HG03432 (cell line): ENCODE measurements around the gene TM4SF4.

Experiments
- ATAC-seq: cut with Tn5 transposase; IDR thresholded peaks from one replicate; pipeline ENCODE4 v1.9.1; 2021; ENCODE audit warnings: mild to moderate bottlenecking, moderate library complexity; ENCODE audit not compliant: unreplicated experiment

TM4SF4 gene

DNA sequence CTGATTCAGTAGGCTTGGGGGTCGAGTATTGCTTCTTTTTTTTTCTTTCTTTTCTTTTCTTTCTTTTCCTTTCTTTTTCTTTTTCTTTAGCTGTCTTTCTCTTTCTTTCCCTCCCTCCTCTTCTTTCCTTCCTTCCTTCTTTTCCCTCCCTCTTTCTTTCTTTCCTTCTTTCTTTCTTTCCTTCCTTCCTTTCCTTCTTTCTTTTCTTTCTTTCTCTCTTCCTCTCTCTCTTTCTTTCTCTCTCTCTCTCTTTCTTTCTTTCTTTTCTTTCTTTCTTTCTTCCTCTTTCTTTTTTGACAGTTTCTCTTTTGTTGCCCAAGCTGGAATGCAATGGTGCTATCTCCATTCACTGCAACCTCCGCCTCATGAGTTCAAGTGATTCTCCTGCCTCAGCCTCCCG is 36.0 kb downstream of the TM4SF4 start:
- ATAC-seq, result no peak

GRCh38 chr3:149511040-149511626 is 36.6 kb downstream of the TM4SF4 start:
- ATAC-seq, result no peak

DNA sequence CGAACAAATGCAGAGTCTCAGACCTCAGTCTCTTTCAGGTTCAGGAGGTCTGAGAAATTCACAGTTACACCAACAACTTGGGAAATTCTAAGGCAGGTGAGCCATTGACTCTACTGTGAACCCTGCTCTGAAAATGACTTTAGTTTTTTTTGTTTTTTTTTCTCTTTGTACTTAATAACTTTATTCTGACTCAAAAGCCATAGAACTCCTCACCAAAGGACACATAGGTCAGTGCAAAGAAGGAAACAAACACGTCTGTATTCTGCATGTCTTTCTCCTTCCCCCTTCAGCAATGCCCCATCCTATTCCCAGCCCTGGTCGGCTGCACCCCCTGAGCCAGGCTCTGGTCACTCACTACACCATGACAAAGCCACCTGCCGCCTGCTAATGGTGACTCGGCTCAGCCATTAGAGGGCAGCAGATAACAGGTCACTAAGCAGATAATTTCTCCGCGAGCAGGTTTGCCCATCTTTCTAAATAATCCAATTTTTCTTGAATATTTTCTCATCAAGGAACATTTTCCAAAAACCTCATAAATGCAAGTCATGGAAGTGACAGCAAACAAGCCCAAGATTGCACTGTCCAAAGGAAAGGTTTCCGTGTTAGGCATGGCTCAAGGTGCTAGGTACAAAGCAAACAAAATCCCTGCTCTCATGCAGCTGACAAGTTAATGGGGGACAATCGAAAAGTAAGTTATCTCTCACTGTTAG is 37.7 kb downstream of the TM4SF4 start:
- ATAC-seq, result peak; percentile 79

- no peak for ATAC-seq
Measured at GRCh38 chr3:149514471-149514870, 40.0 kb downstream of the TM4SF4 start.

DNA sequence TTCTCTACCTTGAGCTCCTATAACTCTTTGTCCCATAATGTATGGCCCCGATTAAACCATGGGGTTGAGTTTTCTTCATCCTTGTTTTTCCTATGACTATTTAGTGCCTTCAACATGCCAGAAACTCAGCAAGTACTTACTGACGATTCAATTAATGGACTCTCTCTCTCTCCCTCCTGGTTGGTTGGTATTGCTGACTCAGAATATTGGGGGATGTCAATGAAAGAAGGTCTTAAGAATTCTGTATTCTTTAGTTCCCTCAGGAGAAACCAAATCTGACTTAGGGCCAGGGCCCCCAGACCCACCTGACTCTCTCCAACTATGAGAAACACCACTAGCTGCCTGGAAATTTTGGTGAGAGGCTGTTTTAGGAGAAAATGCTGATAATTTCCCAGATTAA is 40.8 kb downstream of the TM4SF4 start:
- no peak for ATAC-seq

- ATAC-seq, result no peak
Measured at GRCh38 chr3:149516920-149517319, 42.4 kb downstream of the TM4SF4 start.

- ATAC-seq, result no peak
Measured at GRCh38 chr3:149519912-149520311, 45.4 kb downstream of the TM4SF4 start.

DNA sequence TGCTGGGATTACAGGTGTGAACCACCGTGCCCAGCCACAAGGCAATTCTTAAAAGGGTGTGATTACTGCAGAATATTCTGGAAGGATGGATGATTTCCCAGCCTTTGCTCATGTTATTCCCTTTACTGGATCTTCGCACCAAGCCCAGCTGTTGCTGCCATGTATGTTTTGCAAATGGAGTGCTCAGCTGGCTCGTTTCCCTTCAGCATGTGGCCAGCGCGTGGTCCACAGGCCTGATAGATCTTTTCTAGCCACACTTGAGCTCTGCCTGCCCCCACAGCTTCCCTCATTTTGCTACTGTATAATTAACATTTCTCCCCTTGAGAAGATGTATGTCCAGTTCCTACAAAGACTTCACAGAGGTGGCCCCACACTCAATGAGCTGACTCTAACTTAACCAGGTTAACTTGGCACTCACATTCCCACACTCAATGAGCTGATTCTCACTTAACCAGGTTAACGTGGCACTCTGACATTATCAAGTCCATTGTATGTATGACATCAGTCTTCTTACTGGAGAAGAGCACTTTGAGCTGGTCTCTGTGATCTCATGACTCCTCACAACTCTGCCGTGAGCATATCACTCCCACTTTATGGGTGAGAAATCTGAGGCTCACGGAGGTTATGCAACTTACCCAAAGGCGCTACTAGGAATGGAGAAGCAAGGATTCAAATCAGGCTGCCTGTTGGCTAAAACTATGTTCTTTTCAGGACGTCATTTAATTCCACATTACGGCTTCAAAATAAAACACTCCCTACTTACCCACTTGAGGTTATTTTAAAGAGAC is 49.2 kb downstream of the TM4SF4 start:
- ATAC-seq, result no peak

DNA sequence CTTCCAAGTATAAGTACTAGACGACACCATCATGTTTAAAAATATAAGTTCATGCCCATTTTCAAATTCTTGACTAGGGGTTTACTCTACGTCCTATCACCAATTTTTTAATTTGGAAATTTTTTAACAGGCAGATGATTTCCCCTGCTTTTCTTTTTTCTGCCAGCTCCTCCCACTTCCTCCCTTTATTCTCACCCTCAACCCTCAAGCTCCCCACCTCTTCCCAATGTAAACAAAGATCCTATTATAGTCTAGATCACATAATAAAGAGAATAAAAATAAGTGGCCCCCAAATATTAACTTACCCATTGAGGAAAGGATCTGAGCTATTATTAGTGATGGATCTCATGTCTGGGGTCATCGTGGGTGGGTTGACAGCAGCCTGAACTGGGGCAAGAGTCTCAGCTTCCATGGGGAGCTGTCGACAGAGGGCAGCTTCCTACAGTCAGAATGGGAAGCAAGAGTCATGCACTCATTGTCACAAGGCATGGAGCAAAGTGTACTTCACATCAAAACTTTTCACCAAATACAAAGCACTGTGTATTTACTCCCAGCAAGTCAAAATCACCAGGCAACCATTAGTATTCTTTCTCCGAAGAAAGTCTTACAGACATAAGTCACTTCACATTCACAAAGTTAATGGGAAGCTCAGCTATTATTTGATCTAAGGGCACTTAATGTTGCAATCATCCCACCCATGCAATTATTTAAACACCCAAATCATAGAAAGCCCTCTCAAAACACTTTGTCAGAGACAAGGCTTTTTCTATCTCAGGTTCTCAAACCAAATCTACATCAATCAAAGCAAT is 53.2 kb downstream of the TM4SF4 start:
- ATAC-seq, result no peak

DNA sequence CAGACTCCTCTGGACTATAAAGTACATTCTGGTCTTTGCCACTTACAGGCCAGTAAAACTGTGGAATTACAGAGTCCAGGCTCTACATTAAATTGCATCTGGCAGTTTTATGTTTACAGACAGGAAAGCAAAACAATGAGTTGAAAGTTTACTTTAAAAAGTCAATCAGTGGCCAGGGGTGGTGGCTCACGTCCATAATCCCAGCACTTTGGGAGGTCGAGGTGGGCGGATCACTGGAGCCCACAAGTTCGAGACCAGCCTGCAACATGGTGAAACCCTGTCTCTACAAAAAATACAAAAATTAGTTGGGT is 53.8 kb downstream of the TM4SF4 start:
- ATAC-seq, result no peak

- no peak for ATAC-seq
Measured at GRCh38 chr3:149529099-149529498, 54.6 kb downstream of the TM4SF4 start.

GRCh38 chr3:149532489-149533180 is 58.1 kb downstream of the TM4SF4 start:
- peak; percentile 37 for ATAC-seq

DNA sequence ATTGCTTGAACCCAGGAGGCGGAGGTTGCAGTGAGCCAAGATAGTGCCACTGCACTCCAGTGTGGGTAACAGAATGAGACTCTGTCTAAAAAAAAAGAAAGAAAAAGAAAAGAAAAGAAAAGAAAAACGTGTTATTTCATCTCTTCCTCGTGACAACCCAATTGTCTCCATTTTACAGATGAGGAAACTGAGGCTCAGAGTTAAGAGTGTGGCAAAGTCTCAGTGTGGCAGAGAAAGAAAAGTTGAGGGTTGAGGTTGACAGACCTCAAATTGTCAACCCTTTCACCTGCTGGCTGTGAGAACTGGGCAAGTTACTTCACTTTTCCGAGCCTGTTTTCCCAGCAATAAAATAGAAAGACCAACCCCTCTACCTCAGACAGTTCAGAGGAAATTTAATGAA is 59.6 kb downstream of the TM4SF4 start:
- no peak for ATAC-seq

- ATAC-seq, result no peak
Measured at GRCh38 chr3:149534671-149535332, 60.3 kb downstream of the TM4SF4 start.

DNA sequence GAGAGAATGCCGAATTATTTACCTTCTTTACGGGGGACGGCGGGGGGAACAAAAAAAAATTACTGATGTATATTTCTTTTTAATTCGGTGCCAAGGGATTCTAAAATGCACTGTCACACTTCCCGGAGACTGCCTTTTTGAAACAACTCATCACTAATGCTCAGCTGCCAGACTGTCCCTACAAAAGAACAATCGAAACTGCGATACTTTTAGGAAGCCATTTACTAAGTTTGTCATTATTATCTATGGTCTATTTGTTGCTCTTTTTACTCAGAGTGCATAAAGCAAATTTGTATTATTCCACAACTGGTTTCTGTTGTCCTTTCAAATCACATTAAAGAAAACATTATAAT is 60.8 kb downstream of the TM4SF4 start:
- ATAC-seq, result no peak

DNA sequence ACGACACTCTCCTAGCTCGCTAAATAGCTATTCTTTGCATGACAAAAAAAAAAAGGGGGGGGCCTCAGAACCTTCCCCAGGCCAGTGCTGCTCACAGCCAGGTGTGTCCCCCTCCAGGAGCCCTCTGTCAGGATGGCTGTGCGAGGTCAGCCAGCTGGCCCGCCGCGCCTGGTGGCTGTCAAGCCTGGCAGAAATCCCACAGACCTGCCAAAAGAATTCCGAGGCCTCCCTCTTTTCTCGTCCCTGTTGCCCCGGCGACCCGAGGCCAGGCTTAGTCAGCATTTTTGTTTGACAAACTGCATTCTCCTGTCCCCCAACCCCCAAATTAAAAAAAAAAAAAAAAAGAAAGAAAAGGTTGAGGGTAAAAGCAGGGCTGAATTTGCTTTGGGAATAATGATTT is 61.9 kb downstream of the TM4SF4 start:
- no peak for ATAC-seq

- ATAC-seq, result no peak
Measured at GRCh38 chr3:149538371-149538770, 63.9 kb downstream of the TM4SF4 start.

DNA sequence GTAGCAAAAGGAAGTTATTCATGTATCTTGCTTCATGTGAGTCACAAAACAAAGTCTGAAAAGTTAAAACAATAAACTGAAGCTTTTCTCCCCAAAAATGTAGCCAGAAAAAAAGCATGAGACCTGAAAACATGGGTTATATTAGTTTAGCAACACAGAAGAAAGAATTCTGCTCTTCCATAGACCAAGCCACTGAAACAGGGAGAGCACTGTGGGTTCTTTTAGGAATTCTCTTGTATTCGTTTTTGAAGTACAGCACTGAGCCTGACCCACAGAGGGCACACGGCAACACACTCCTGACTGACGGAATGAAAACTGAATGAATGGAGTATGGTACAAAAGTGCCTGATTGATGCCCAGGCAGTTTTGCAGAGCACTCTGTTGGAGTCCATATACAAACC is 66.6 kb downstream of the TM4SF4 start:
- no peak for ATAC-seq

DNA sequence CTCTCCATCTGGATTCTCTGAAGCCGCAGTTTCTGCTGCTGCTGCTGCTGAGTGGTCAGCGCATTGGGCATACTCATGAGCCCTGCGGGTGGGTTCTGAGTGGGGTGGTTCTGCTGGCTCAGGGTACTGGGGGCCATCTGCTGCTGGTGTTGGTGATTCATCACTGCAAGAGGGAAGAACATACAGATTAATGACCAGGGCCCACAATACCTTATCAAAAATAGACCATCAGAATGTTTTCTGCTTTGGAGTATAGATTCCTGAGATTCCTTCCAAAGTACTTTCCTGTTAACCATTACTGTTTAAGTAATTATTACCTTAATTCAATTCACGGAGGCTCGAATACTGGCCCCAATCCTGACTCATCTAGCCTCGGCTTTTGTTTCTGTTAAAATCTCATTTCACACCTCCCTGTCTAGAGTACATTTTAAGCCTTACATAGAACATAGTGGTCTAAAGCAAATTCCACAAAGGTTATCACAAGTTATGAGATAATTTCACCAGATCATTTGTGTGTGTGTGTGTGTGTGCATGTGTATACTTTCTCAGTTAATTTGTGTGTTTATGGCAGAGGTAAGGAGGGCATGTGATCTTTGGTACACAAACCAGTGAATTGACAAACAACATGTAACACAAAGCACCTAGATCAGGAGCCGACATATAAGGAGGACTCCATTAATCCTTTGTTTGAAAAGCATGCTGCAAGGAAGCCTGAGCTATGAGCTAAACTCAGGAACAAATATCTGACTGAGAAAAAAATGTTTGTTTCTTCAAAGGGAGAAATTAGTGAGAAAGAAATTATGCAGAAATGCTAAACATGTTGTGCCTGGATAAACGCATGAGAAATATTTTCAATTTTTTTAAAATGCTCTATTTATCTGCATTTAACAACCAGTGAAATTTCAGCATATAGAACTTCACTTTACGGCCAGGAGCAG is 68.1 kb downstream of the TM4SF4 start:
- no peak for ATAC-seq
